Measurements from ENCODE around the gene ARHGAP26. TPM values are rescaled to one million over a fixed set of nuclear protein-coding genes. Genes with fewer than 3 reads are reported as not detected.

ARHGAP26 gene
- total and polyA plus RNA-seq, 4 donors = 1.8 to 16.7 (median 4.1) TPM

DNA sequence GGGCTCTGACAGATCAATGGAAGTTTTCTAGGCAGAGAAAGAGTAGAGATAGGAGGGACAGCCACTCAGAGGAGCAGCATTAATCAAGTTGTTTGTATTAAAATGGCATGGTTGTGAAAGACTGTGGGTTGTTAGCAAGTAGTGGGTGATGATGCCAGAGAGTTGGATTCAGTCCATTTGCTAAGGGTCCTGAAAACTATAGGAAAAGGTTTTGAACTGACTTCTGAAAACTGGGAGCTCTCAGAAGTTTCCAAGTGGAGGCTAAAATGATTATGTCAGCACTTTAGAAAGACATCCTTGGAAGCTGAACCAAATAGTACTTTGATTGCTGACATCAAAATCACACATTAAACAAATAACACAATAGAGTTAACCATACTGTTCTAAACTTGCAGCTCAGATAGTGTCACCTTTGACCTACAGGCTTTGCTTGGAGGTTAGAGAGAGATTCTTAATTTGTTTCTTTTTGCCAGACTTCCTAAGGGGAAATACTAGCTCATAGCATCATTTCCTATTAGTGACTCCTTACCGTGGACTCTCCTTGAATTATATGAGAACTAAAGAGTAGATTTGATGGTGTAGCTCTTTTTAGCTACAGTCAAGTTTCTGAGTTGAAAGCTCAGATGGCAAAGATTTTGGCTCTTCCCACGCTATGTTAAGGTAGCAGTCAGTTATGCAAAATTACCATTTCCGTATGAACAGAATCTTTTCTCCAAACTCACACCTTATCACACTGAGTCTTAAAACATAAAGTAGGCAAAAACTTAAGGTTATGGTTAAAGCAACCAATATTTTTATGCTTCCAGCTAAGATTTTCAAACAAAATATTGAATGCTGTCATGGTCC, 356.2 kb downstream of the ARHGAP26 start:
- Histone ChIP-seq H3K9me3 (ENCODE audit: control insufficient read depth in 4 of 4, low read length in 3 of 4) (no peaks in the 10 kb centered on the region), H3K9ac (ENCODE audit: low read depth in 1 of 2, low read length in 2 of 2) (no peak overlapping the region), H3K4me3 (ENCODE audit: low read depth in 1 of 3, low read length in 3 of 3) (no peak overlapping the region), H3K36me3 (ENCODE audit: control insufficient read depth in 4 of 4, insufficient read depth in 3 of 4, low read depth in 1 of 4, low read length in 3 of 4) (peaks cover 0 to 3% (median 0%) of the 10 kb centered on the region in 4 donors), H3K4me1 (ENCODE audit: control insufficient read depth in 4 of 4, insufficient read depth in 4 of 4, low read length in 3 of 4) (peaks cover 0 to 3% (median 0%) of the 10 kb centered on the region in 4 donors), H3K27me3 (ENCODE audit: control insufficient read depth in 4 of 4, insufficient read depth in 4 of 4, low read length in 3 of 4) (no peaks in the 10 kb centered on the region), H3K27ac (ENCODE audit: low read depth in 1 of 2, low read length in 2 of 2) (no peak overlapping the region)
- DNase-seq (ENCODE audit: low spot score) = no peak
- TF ChIP-seq, protein P1, sequence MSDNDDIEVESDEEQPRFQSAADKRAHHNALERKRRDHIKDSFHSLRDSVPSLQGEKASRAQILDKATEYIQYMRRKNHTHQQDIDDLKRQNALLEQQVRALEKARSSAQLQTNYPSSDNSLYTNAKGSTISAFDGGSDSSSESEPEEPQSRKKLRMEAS (IDR thresholded peaks at IDR 0.05) = no peak
- TF ChIP-seq, protein P2, sequence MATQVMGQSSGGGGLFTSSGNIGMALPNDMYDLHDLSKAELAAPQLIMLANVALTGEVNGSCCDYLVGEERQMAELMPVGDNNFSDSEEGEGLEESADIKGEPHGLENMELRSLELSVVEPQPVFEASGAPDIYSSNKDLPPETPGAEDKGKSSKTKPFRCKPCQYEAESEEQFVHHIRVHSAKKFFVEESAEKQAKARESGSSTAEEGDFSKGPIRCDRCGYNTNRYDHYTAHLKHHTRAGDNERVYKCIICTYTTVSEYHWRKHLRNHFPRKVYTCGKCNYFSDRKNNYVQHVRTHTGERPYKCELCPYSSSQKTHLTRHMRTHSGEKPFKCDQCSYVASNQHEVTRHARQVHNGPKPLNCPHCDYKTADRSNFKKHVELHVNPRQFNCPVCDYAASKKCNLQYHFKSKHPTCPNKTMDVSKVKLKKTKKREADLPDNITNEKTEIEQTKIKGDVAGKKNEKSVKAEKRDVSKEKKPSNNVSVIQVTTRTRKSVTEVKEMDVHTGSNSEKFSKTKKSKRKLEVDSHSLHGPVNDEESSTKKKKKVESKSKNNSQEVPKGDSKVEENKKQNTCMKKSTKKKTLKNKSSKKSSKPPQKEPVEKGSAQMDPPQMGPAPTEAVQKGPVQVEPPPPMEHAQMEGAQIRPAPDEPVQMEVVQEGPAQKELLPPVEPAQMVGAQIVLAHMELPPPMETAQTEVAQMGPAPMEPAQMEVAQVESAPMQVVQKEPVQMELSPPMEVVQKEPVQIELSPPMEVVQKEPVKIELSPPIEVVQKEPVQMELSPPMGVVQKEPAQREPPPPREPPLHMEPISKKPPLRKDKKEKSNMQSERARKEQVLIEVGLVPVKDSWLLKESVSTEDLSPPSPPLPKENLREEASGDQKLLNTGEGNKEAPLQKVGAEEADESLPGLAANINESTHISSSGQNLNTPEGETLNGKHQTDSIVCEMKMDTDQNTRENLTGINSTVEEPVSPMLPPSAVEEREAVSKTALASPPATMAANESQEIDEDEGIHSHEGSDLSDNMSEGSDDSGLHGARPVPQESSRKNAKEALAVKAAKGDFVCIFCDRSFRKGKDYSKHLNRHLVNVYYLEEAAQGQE (IDR thresholded peaks at IDR 0.05) = no peak
- TF ChIP-seq TAF1 (conservative IDR thresholded peaks at IDR 0.05) (no peak), NR2F2 (IDR thresholded peaks at IDR 0.05) (peak; percentile 91)
- whole genome bisulfite sequencing = 83% methylated on average over 3 of the region's 3 CpGs

GRCh38 chr5:143128412-143129071, 358.4 kb downstream of the ARHGAP26 start:
- Histone ChIP-seq H3K9ac (ENCODE audit: low read depth in 1 of 2, low read length in 2 of 2) (no peak overlapping the region), H3K4me3 (ENCODE audit: low read depth in 1 of 3, low read length in 3 of 3) (no peak overlapping the region), H3K36me3 (ENCODE audit: control insufficient read depth in 4 of 4, insufficient read depth in 3 of 4, low read depth in 1 of 4, low read length in 3 of 4) (no peaks in the 10 kb centered on the region), H3K27me3 (ENCODE audit: control insufficient read depth in 4 of 4, insufficient read depth in 4 of 4, low read length in 3 of 4) (no peaks in the 10 kb centered on the region), H3K27ac (ENCODE audit: low read depth in 1 of 2, low read length in 2 of 2) (no peak overlapping the region), H3K4me1 (ENCODE audit: control insufficient read depth in 4 of 4, insufficient read depth in 4 of 4, low read length in 3 of 4) (peaks cover 0 to 3% (median 0%) of the 10 kb centered on the region in 4 donors), H3K9me3 (ENCODE audit: control insufficient read depth in 4 of 4, low read length in 3 of 4) (no peaks in the 10 kb centered on the region)
- WGBS = 84% methylated on average over 7 of the region's 7 CpGs
- no peak for DNase-seq (ENCODE audit: low spot score)
- TF ChIP-seq SP1 (IDR thresholded peaks at IDR 0.05) = no peak
- no peak for TF ChIP-seq RXRA (IDR thresholded peaks at IDR 0.05)
- no peak for TF ChIP-seq FOXA1 (IDR thresholded peaks at IDR 0.05)
- no peak for TF ChIP-seq CTCF (IDR thresholded peaks at IDR 0.05; ENCODE audit: low read depth, low read length, missing input control)

- peaks cover 0 to 3% (median 0%) of the 10 kb centered on the region in 4 donors for H3K4me1 ChIP-seq (ENCODE audit: control insufficient read depth in 4 of 4, insufficient read depth in 4 of 4, low read length in 3 of 4)
- no peak for DNase-seq (ENCODE audit: low spot score)
- no peak overlapping the region for H3K4me3 ChIP-seq (ENCODE audit: low read depth in 1 of 3, low read length in 3 of 3)
- TF ChIP-seq GABPA (IDR thresholded peaks at IDR 0.05 in 1 of 2, conservative IDR thresholded peaks at IDR 0.05 in 1 of 2) = no peak
- TF ChIP-seq RAD21 (IDR thresholded peaks at IDR 0.05) = no peak
- TF ChIP-seq FOXA1 (IDR thresholded peaks at IDR 0.05) = no peak
- TF ChIP-seq FOXA2 (IDR thresholded peaks at IDR 0.05) = no peak
- TF ChIP-seq YY1 (IDR thresholded peaks at IDR 0.05) = no peak
- no peak for TF ChIP-seq JUND (IDR thresholded peaks at IDR 0.05)
- no peak for TF ChIP-seq HNF4G (IDR thresholded peaks at IDR 0.05)
- TF ChIP-seq, protein P3, sequence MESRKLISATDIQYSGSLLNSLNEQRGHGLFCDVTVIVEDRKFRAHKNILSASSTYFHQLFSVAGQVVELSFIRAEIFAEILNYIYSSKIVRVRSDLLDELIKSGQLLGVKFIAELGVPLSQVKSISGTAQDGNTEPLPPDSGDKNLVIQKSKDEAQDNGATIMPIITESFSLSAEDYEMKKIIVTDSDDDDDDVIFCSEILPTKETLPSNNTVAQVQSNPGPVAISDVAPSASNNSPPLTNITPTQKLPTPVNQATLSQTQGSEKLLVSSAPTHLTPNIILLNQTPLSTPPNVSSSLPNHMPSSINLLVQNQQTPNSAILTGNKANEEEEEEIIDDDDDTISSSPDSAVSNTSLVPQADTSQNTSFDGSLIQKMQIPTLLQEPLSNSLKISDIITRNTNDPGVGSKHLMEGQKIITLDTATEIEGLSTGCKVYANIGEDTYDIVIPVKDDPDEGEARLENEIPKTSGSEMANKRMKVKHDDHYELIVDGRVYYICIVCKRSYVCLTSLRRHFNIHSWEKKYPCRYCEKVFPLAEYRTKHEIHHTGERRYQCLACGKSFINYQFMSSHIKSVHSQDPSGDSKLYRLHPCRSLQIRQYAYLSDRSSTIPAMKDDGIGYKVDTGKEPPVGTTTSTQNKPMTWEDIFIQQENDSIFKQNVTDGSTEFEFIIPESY (IDR thresholded peaks at IDR 0.05) = no peak
- TF ChIP-seq RXRA (IDR thresholded peaks at IDR 0.05) = no peak
- TF ChIP-seq EGR1 (IDR thresholded peaks at IDR 0.05; ENCODE audit: low read depth in 2 of 2) = no peak
- TF ChIP-seq NR2F2 (IDR thresholded peaks at IDR 0.05) = no peak
- H3K27ac ChIP-seq (ENCODE audit: low read depth in 1 of 2, low read length in 2 of 2) = no peak overlapping the region
- no peaks in the 10 kb centered on the region for H3K9me3 ChIP-seq (ENCODE audit: control insufficient read depth in 4 of 4, low read length in 3 of 4)
- no peak overlapping the region for H3K9ac ChIP-seq (ENCODE audit: low read depth in 1 of 2, low read length in 2 of 2)
- H3K27me3 ChIP-seq (ENCODE audit: control insufficient read depth in 4 of 4, insufficient read depth in 4 of 4, low read length in 3 of 4) = no peaks in the 10 kb centered on the region
- 89% methylated on average over 3 of the region's 3 CpGs for WGBS
- H3K36me3 ChIP-seq (ENCODE audit: control insufficient read depth in 4 of 4, insufficient read depth in 3 of 4, low read depth in 1 of 4, low read length in 3 of 4) = peaks cover 0 to 3% (median 0%) of the 10 kb centered on the region in 4 donors
Measured at GRCh38 chr5:143129203-143129602, 359.0 kb downstream of the ARHGAP26 start.

All from liver (tissue), 9 donors.